Transverse colon (tissue), 4 donors: ENCODE results near the gene CERS1. TPM values are rescaled to one million over a fixed set of nuclear protein-coding genes. Genes with fewer than 3 reads are reported as not detected.
"Not testable (repeated sequence)": the region's sequence is repeated elsewhere in the genome, so short reads cannot be mapped to it uniquely, and the experiment has no call there.

ENCODE experiments used
- DNase-seq: peaks from one replicate; pipeline ENCODE4 v3.0.0-alpha.2; 2019
- H3K27ac ChIP-seq, 4 donors: fragments of 200-600 bp; sonication (generic); 2 replicates each; pipeline ENCODE4 v1.5.1; 2016 to 2018; ENCODE audit warnings: inconsistent platforms in 4 of 4
- H3K27me3 ChIP-seq: fragments of 200-600 bp; sonication (generic); 2 replicates; pipeline ENCODE4 v1.5.1; 2017; ENCODE audit warnings: inconsistent platforms
- H3K36me3 ChIP-seq, 4 donors: fragments of 200-600 bp; sonication (generic); 2 replicates each; pipeline ENCODE4 v1.5.1; 2017 to 2019; ENCODE audit warnings: inconsistent platforms in 4 of 4
- H3K4me1 ChIP-seq, 4 donors: fragments of 200-600 bp; sonication (generic); 2 replicates each; pipeline ENCODE4 v1.5.1; 2017 to 2020; ENCODE audit warnings: inconsistent platforms in 4 of 4
- H3K4me3 ChIP-seq, 4 donors: fragments of 200-600 bp; sonication (generic); 1 replicate in 1 of 4; 2 replicates in 3 of 4; pipeline versions ENCODE4 v1.5.1 to v1.6.1; 2017 to 2019; ENCODE audit warnings: inconsistent platforms in 4 of 4
- H3K9me3 ChIP-seq, 2 donors: fragments of 200-600 bp; sonication (generic); 2 replicates each; pipeline ENCODE4 v1.5.1; 2017 to 2019; ENCODE audit warnings: inconsistent platforms in 2 of 2
- EP300 ChIP-seq: sonication (generic); formaldehyde crosslinking; IDR thresholded peaks from one replicate; pipeline ENCODE4 v1.6.1; 2017; ENCODE audit warnings: antibody characterized with exemption, low read depth
- POLR2A ChIP-seq: fragments of 450-650 bp; IDR thresholded peaks from one replicate; pipeline ENCODE4 v1.6.1; 2016; ENCODE audit warnings: antibody characterized with exemption, mild to moderate bottlenecking, moderate library complexity
- POLR2AphosphoS5 ChIP-seq, 3 donors: sonication (generic); formaldehyde crosslinking; IDR thresholded peaks; one replicate each; pipeline ENCODE4 v1.6.1; 2016; ENCODE audit warnings: antibody characterized with exemption in 3 of 3
- WGBS, 2 donors: methylation state at CpG; one replicate each; pipeline ENCODE4 v1.1.5; 2018; ENCODE audit warnings: low coverage in 1 of 2; 5-methylcytosine and 5-hydroxymethylcytosine counted together
- in situ Hi-C, 4 donors: fragments of 200-750 bp; cut with MboI; loops; one replicate each; pipeline versions ENCODE4 v1.15.0 to v1.15.1; 2017; ENCODE audit warnings: low sequenced_read_pairs in 3 of 4, low pct_ligation_motif_present in 1 of 4, low pct_unique_long_range_greater_than_20kb in 1 of 4
- intact Hi-C: fragments of 100-400 bp; cut with DNase I; formaldehyde crosslinking; loops from one replicate; pipeline ENCODE4 v1.15.1; 2023; ENCODE audit warnings: low total_unique reads
- total RNA-seq, 4 donors: library from RNA; depleted of rRNA; stranded (reverse); fragments of >200 nt; gene quantifications; one replicate each; pipeline ENCODE4 v1.1.0, GENCODE V29; 2016
- TF ChIP-seq, protein P1 (sequence below), 5 experiments: fragments of 200-600 bp in 3 of 5; fragments of 450-650 bp in 2 of 5; sonication (generic) in 3 of 5; IDR thresholded peaks; 1 replicate in 2 of 5; 2 replicates in 3 of 5; pipeline ENCODE4 v1.5.1; 2016 to 2017; ENCODE audit warnings: antibody characterized with exemption in 5 of 5, inconsistent platforms in 3 of 5, mild to moderate bottlenecking in 2 of 5, moderate library complexity in 1 of 5

CERS1 gene
- total RNA-seq, 4 donors from 2014 or later: not detected

DNA sequence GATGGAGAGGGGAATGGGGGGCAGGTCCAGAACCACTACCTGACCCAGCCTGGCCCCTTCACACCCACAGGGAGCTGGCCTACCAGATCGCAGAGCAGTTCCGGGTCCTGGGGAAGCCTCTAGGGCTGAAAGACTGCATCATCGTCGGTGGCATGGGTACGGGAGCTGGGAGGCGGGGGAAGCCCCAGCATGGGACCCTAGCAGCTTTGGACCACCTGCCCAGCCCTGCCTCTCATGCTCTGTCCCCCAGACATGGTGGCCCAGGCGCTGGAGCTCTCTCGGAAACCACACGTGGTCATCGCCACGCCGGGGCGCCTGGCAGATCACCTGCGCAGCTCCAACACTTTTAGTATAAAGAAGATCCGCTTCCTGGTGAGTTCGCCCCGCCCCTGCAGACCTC is 25.6 kb upstream of the CERS1 start:
- Histone ChIP-seq H3K27me3 (no peaks in the 10 kb centered on the region), H3K36me3 (peaks cover 0 to 35% (median 14%) of the 10 kb centered on the region in 4 donors), H3K4me1 (peaks cover 14 to 28% (median 24%) of the 10 kb centered on the region in 4 donors), H3K27ac (no peak overlapping the region), H3K4me3 (no peak overlapping the region), H3K9me3 (no peaks in the 10 kb centered on the region)
- no peak for DNase-seq
- TF ChIP-seq, protein P1, sequence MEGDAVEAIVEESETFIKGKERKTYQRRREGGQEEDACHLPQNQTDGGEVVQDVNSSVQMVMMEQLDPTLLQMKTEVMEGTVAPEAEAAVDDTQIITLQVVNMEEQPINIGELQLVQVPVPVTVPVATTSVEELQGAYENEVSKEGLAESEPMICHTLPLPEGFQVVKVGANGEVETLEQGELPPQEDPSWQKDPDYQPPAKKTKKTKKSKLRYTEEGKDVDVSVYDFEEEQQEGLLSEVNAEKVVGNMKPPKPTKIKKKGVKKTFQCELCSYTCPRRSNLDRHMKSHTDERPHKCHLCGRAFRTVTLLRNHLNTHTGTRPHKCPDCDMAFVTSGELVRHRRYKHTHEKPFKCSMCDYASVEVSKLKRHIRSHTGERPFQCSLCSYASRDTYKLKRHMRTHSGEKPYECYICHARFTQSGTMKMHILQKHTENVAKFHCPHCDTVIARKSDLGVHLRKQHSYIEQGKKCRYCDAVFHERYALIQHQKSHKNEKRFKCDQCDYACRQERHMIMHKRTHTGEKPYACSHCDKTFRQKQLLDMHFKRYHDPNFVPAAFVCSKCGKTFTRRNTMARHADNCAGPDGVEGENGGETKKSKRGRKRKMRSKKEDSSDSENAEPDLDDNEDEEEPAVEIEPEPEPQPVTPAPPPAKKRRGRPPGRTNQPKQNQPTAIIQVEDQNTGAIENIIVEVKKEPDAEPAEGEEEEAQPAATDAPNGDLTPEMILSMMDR (IDR thresholded peaks at IDR 0.05): no peak
- TF ChIP-seq EP300: no peak
- TF ChIP-seq POLR2AphosphoS5 (IDR thresholded peaks at IDR 0.05): no peak
- TF ChIP-seq POLR2A: no peak
- in situ Hi-C loops: no loop called here
- WGBS, 2 donors: 96 to 97% methylated on average over 14 to 16 of the region's 17 CpGs
- intact Hi-C loops: no loop called here

DNA sequence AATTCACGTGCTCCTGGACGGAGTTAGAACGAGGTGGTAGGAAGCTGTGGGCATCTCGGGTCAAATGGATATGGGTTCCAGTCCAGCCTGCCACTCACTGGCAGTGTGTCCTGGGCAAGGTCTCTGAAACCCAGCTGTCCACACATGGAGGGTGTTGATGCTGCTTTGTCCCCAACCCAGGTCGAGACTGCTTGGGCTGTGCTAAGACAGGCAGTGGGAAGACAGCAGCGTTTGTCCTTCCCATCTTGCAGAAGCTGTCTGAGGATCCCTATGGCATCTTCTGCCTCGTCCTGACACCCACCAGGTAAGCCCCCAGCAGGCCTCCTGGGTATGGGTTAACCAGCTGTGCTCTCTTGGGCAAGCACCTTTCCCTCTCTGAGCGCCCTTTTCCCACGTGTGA is 24.4 kb upstream of the CERS1 start:
- Histone ChIP-seq H3K27ac (peak overlapping the region in 3 of 4 donors; percentile 67 to 99 (median 88)), H3K4me1 (peaks cover 14 to 31% (median 25%) of the 10 kb centered on the region in 4 donors), H3K27me3 (no peaks in the 10 kb centered on the region), H3K9me3 (no peaks in the 10 kb centered on the region), H3K36me3 (peaks cover 0 to 33% (median 11%) of the 10 kb centered on the region in 4 donors), H3K4me3 (peak overlapping the region in 3 of 4 donors; percentile 77 to 98 (median 82))
- in situ Hi-C loops (no loop called here), intact Hi-C loops (no loop called here)
- TF ChIP-seq POLR2AphosphoS5 (IDR thresholded peaks at IDR 0.05) (no peak), POLR2A (no peak), EP300 (no peak)
- TF ChIP-seq, protein P1 (IDR thresholded peaks at IDR 0.05): no peak
- WGBS, 2 donors: 39 to 52% methylated on average over 3 to 9 of the region's 9 CpGs
- no peak for DNase-seq

DNA sequence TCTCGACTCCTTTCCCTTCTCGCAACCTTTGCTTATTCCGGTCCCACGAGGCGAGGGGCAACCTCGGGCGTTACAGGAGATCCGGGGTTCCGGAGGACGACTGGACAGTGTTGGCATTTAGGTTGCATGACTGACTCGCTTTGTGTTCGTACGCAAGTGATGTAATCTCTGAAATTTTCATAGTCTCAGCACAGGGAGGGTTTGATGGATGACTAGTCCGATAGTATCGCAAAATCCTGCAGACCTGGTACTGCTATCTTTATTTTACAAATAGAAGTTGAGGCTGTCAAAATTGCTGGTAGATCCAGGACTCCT is 23.9 kb upstream of the CERS1 start:
- DNase-seq: no peak
- peak overlapping the region; percentile 67 to 99 (median 89) for H3K27ac ChIP-seq
- H3K27me3 ChIP-seq: no peaks in the 10 kb centered on the region
- WGBS, 2 donors: 0% methylated on average over 4 to 15 of the region's 15 CpGs
- TF ChIP-seq EP300 (no peak), POLR2AphosphoS5 (IDR thresholded peaks at IDR 0.05) (no peak), POLR2A (no peak)
- TF ChIP-seq, protein P1 (IDR thresholded peaks at IDR 0.05): no peak
- H3K9me3 ChIP-seq: no peaks in the 10 kb centered on the region
- H3K4me3 ChIP-seq: peak overlapping the region; percentile 77 to 98 (median 83)
- in situ Hi-C loops (no loop called here), intact Hi-C loops (no loop called here)
- H3K36me3 ChIP-seq: peaks cover 0 to 27% (median 12%) of the 10 kb centered on the region in 4 donors
- H3K4me1 ChIP-seq: peaks cover 14 to 31% (median 25%) of the 10 kb centered on the region in 4 donors

DNA sequence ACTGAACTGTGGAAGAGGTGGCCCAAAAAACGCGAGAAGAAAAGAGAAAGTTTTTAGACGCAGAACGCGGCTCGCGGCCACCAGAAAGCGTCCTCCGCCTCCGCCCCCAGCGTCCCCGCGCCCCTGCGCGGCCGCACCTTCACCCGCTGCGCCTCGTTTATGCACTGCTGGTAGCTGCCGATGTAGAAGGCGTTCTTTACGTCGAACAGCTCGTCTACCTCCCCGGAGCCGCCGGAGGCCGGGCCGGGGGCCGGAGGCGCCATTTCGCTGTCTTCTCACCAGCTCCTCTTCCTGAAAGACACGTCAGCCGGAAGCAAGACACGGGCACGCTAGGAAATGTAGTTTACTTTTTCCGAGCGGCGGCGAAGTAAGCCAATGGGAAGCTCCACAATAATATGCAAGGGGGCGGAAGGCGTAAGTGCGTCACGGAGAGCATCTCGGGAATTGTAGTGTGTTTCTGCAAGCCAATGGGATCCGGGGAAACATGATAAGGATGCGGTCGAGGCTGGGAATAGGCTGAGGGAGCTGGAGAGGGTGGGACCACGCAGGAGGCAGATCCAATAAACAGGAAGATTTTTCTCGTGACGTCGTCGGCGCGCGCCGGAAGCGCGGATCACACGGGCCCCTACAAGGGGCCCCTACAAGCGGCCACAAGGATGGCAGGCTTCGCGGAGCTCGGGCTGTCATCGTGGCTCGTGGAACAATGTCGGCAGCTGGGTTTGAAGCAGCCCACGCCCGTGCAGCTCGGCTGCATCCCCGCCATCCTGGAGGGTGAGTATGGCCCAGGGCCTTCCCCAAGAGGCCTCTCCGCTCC is 23.3 kb upstream of the CERS1 start, which contains the start of the genes COPE and DDX49:
Gene COPE (minus strand): TSS at position 302 of the 814 bp plus-strand sequence. CDS start 39 bp downstream, at position 263.
Gene DDX49 (plus strand): TSS at position 630 of the 814 bp plus-strand sequence. CDS start 27 bp downstream, at position 657.
- H3K9me3 ChIP-seq: no peaks in the 10 kb centered on the region
- H3K27me3 ChIP-seq: no peaks in the 10 kb centered on the region
- intact Hi-C loops (no loop called here), in situ Hi-C loops (no loop called here)
- peaks cover 14 to 31% (median 25%) of the 10 kb centered on the region in 4 donors for H3K4me1 ChIP-seq
- peak; percentile 96 for TF ChIP-seq POLR2A
- TF ChIP-seq, protein P1 (IDR thresholded peaks at IDR 0.05): no peak
- peak; percentile 89 to 90 (median 90) for TF ChIP-seq POLR2AphosphoS5 (IDR thresholded peaks at IDR 0.05)
- TF ChIP-seq EP300: peak; percentile 10
- 1% methylated on average over 69 of the region's 72 CpGs; no CpG with 5 or more reads in 1 of the 2 donors for WGBS, 2 donors
- DNase-seq: peak; percentile 97
- peak within 1 kb of the TSS; percentile 77 to 98 (median 84) for H3K4me3 ChIP-seq
- peaks cover 0 to 22% (median 9%) of the 10 kb centered on the region in 4 donors for H3K36me3 ChIP-seq
- H3K27ac ChIP-seq: peak within 1 kb of the TSS; percentile 90 to 99 (median 94)

DNA sequence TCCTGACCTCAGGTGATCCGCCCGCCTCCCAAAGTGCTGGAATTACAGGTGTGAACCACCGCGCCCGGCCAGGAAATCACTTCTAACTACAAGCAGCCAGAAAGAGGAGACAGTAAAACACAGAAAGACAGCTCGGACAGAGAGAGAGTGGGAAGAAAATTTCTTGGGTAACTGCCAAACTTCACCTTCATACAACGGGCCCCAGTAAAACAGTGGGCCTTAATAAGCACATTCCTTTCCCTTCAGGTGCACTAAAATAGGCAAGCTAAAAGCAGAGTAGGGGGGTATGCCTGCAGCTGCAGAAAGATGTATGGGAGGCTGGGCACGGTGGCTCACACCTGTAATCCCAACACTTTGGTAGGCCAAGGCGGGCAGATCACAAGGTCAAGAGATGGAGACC is 21.6 kb upstream of the CERS1 start:
- WGBS, 2 donors: 60 to 82% methylated on average over 3 to 9 of the region's 9 CpGs

More for the DNA sequence above, 21.6 kb upstream of the CERS1 start:
- H3K27ac ChIP-seq, intact Hi-C loops, H3K9me3 ChIP-seq, in situ Hi-C loops, H3K27me3 ChIP-seq, DNase-seq: not testable (repeated sequence)
- Histone ChIP-seq H3K4me3 (peak overlapping the region in 1 of 4 donors; percentile 82), H3K36me3 (peaks cover 0 to 14% (median 6%) of the 10 kb centered on the region in 4 donors), H3K4me1 (peaks cover 14 to 31% (median 25%) of the 10 kb centered on the region in 4 donors)
